Bronchus fibroblast of lung (primary cell): ENCODE measurements around the gene BACE1-AS. TPM values are rescaled to one million over a fixed set of nuclear protein-coding genes. Genes with fewer than 3 reads are reported as not detected.

ENCODE experiments used
- total RNA-seq: library from RNA; depleted of rRNA; stranded (reverse); fragments of >200 nt; gene quantifications from 2 replicates; pipeline ENCODE4 v1.2.3, GENCODE V29; 2015

BACE1-AS gene
- 2.2 and 2.5 TPM in 2 replicates for total RNA-seq

DNA sequence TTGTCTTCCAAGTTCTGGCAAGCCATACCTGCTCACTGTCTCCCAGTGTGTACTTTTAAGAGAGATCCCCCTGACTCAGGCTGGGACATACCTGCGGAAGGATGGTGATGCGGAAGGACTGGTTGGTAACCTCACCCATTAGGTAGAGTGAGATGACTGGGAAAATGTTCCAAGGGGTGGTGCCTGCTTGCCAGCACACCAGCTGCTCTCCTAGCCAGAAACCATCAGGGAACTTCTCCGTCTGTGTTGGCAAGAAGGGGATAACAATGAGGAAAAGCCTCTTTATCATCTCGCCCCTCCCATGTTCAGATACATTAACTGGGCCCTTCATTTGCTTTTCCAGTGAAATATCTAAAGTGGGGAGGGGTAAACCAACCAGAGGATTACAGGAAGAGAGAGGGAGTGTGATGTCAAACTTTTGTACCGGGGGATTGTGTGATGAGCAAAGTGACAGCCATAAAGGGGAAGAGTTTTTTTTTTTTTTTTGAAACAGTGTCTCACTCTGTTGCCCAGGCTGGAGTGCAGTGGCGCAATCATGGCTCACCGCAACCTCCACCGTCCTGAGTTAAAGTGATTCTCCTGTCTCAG lies at the start of gene BACE1-AS:
Gene BACE1-AS, plus strand, starts transcription at position 538 of the 588 bp plus-strand sequence.

DNA sequence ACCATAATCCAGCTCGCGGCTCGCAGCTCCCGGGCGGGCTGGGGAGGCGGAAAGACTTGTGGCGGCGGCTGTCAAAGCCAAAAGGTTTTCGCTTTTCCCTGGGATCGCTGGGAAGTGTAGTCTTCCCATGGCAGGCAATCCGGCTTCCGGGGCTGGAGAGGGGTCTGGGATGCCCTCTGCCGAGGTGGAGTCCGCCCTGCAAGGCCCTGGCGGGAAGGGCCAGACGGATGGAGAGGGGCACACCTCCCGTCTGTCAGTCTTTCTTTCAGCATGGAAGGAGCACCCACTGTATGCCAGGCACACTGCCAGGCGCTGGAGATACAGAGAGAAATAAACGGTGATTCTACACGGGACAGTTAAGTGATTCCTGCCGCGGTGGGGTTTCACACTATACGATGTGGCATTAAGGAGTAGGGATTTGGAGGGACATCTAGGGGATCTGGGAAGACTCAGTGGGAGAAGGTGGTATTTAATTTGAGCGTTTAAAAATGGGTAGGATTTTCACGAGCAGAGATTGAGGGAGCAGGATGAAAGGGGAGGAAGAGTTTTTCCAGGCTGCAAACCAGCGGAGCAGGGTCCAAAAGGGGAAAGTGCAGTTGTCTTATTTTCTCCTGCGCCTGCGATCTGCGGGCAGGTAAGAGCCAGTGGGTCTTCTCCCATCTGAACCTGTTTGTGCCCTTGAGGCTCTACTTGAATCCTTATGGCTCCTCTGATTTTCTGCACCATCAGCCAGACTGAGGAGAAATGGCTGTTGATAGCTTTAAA lies 25.2 kb downstream of the BACE1-AS start, which contains the start of gene BACE1:
Gene BACE1, minus strand, starts transcription at position 60 of the 765 bp plus-strand sequence. CDS start 461 bp downstream, outside the sequence.

DNA sequence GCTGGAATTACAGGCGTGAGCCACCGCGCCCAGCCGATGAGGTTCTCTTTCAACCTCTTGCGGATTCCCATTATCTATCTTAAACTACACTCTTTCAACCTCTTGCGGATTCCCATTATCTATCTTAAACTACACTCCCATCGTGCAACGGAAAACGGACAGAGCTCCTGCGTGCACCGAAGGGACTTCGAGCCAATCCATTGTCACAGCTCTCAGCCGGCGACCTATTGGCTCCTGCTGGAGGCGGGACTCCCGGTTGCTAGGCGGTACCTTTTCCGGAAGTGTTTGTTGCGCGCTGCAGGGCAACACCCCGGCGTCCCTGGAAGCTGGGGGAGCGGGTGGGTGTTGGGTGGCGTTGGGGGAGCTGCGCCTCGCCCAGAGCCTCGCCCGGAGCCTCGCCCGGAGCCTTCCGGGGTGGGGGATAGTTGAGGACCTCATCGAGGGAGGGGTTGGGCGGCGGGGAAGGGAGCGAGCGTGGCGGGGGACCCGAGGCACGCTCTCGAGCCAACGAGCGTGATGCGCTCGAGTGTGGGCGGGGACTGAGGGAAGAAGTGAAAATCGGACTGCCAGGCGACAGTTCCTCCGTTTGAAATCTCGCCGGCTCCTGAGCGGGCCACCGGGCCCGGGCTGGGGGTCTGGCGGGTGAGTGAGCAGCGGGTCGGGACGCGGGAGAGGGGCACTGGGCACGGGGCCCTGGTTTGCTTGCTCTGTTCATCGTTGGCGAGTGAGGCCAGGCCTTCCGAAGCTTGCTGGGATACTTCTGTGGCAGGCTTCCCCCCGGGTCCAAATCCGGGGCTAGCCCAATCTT lies 36.6 kb downstream of the BACE1-AS start, which contains the start of gene CEP164:
Gene CEP164, plus strand, starts transcription at position 288 of the 808 bp plus-strand sequence. CDS start 10,733 bp downstream, outside the sequence.

Other genes starting within 250 kb of the BACE1-AS start
- gene SIK3, start 192.9 kb upstream of the BACE1-AS start, total RNA-seq, result 9.2 and 11.7 TPM in 2 replicates
- gene PAFAH1B2, start 147.1 kb upstream of the BACE1-AS start, total RNA-seq, result 62.1 and 73.5 TPM in 2 replicates
- 10.3 and 10.9 TPM in 2 replicates for gene SIDT2, start 112.6 kb upstream of the BACE1-AS start, total RNA-seq
- 492 and 515 TPM in 2 replicates for gene TAGLN, start 92.0 kb upstream of the BACE1-AS start, total RNA-seq
- 34.0 and 34.5 TPM in 2 replicates for gene PCSK7, start 59.3 kb upstream of the BACE1-AS start, total RNA-seq
- 6.2 and 6.4 TPM in 2 replicates for gene RNF214, start 58.7 kb upstream of the BACE1-AS start, total RNA-seq
- 20.5 and 22.7 TPM in 2 replicates for gene BACE1, start 24.9 kb downstream of the BACE1-AS start, total RNA-seq
- 17.5 and 19.0 TPM in 2 replicates for gene CEP164, start 36.5 kb downstream of the BACE1-AS start, total RNA-seq